GM12878 (cell line): ENCODE data around the gene SPAST. TPM values are rescaled to one million over a fixed set of nuclear protein-coding genes. Genes with fewer than 3 reads are reported as not detected.

Experiments
- ASH2L ChIP-seq: fragments of 300-600, 200-600 bp; sonication (generic); IDR thresholded peaks from 2 replicates; pipeline ENCODE4 v1.6.1; 2017; ENCODE audit warnings: low read depth, mild to moderate bottlenecking, borderline replicate concordance
- BACH1 ChIP-seq: fragments of 450-650 bp; IDR thresholded peaks from 2 replicates; pipeline ENCODE4 v1.6.1; 2017; ENCODE audit warnings: mild to moderate bottlenecking, borderline replicate concordance
- CEBPB ChIP-seq, 2 experiments: fragments of 150-350 bp in 1 of 2; IDR thresholded peaks; 2 replicates each; pipeline ENCODE4 v1.6.1; 2012 to 2014; ENCODE audit warnings: low read depth in 2 of 2, low read length in 2 of 2, borderline replicate concordance in 1 of 2, inconsistent platforms in 1 of 2
- CHD2 ChIP-seq: IDR thresholded peaks from 2 replicates; pipeline ENCODE4 v1.6.1; 2011; ENCODE audit warnings: low read depth, low read length, improper control_type of control experiment, borderline replicate concordance
- E2F4 ChIP-seq: IDR thresholded peaks from 2 replicates; pipeline ENCODE4 v1.6.1; 2012; ENCODE audit warnings: low read depth, low read length, improper control_type of control experiment
- FOXM1 ChIP-seq: IDR thresholded peaks from 2 replicates; pipeline ENCODE4 v1.6.1; 2012; ENCODE audit warnings: low read depth, mild to moderate bottlenecking, inconsistent platforms, low read length, moderate library complexity
- HDAC2 ChIP-seq: fragments of 200-600 bp; sonication (generic); IDR thresholded peaks from 2 replicates; pipeline ENCODE4 v1.6.1; 2017
- JUNB ChIP-seq: IDR thresholded peaks from 2 replicates; pipeline ENCODE4 v1.6.1; 2016; ENCODE audit warnings: antibody characterized with exemption, mild to moderate bottlenecking
- KDM1A ChIP-seq: fragments of 200-600 bp; sonication (generic); IDR thresholded peaks from 2 replicates; pipeline ENCODE4 v1.6.1; 2016; ENCODE audit warnings: borderline replicate concordance
- KLF5 ChIP-seq: fragments of 450-650 bp; IDR thresholded peaks from 2 replicates; pipeline ENCODE4 v1.6.1; 2014; ENCODE audit warnings: mild to moderate bottlenecking; ENCODE audit not compliant: partially characterized antibody
- NBN ChIP-seq: fragments of 450-650 bp; IDR thresholded peaks from 2 replicates; pipeline ENCODE4 v1.6.1; 2016
- PAX5 ChIP-seq: IDR thresholded peaks from 2 replicates; pipeline ENCODE4 v1.6.1; 2011; ENCODE audit warnings: low read depth, low read length, borderline replicate concordance
- POLR2AphosphoS2 ChIP-seq: IDR thresholded peaks from 2 replicates; pipeline ENCODE4 v1.6.1; 2011; ENCODE audit warnings: low read depth, mild to moderate bottlenecking, low read length, improper control_type of control experiment, moderate library complexity
- PRDM15 ChIP-seq: fragments of 450-650 bp; formaldehyde crosslinking; IDR thresholded peaks from 2 replicates; pipeline ENCODE4 v1.4.0; 2020; ENCODE audit warnings: mild to moderate bottlenecking, moderate library complexity
- SMARCA5 ChIP-seq: fragments of 450-650 bp; IDR thresholded peaks from 2 replicates; pipeline ENCODE4 v1.6.1; 2017; ENCODE audit warnings: mild to moderate bottlenecking
- SPI1 ChIP-seq: IDR thresholded peaks from 2 replicates; pipeline ENCODE4 v1.6.1; 2011; ENCODE audit warnings: low read depth, mild to moderate bottlenecking, low read length, moderate library complexity, borderline replicate concordance; ENCODE audit not compliant: insufficient read depth
- STAT1 ChIP-seq: fragments of 450-650 bp; conservative IDR thresholded peaks from 2 replicates; pipeline ENCODE4 v1.6.1; 2014; ENCODE audit warnings: antibody characterized with exemption, mild to moderate bottlenecking
- STAT3 ChIP-seq: IDR thresholded peaks from 2 replicates; pipeline ENCODE4 v1.6.1; 2011; ENCODE audit warnings: low read depth, low read length, improper control_type of control experiment
- SUZ12 ChIP-seq: fragments of 200-600 bp; sonication (generic); IDR thresholded peaks from one replicate; pipeline ENCODE4 v1.6.1; 2018; ENCODE audit warnings: antibody characterized with exemption, mild to moderate bottlenecking; ENCODE audit not compliant: unreplicated experiment
- TARDBP ChIP-seq: IDR thresholded peaks from 2 replicates; pipeline ENCODE4 v1.6.1; 2016; ENCODE audit warnings: borderline replicate concordance
- polyA plus RNA-seq, 11 experiments: library from polyadenylated mRNA; depleted of rRNA in 4 of 11; unstranded in 6 of 11; stranded (reverse) in 5 of 11; fragments of >200 nt; fragmentation: Nextera tagmentation in 4 of 11; fragmentation: Illumina TruSeq in 1 of 11; extraction: Ambion mirVana in 4 of 11; extraction: Trizol in 1 of 11; gene quantifications; 1 replicate in 1 of 11; 2 replicates in 10 of 11; pipeline versions ENCODE4 v1.2.1 to v1.2.3, GENCODE V29; 2011 to 2016; ENCODE audit warnings: inconsistent platforms in 2 of 11, missing spikeins in 2 of 11, low read depth in 1 of 11
- total RNA-seq, 4 experiments: library from RNA; depleted of rRNA in 3 of 4; stranded (reverse); fragments of >200 nt in 3 of 4; fragmentation: Illumina TruSeq in 1 of 4; extraction: Trizol in 1 of 4; gene quantifications; 2 replicates each; pipeline versions ENCODE4 v1.2.1 to v1.2.3, GENCODE V29; 2013 to 2021
- TF ChIP-seq, protein P1 (sequence below): fragments of 450-650 bp; IDR thresholded peaks from 2 replicates; pipeline ENCODE4 v1.6.1; 2016; ENCODE audit warnings: mild to moderate bottlenecking
- TF ChIP-seq, protein P2 (sequence below): IDR thresholded peaks from 2 replicates; pipeline ENCODE4 v1.6.1; 2012; ENCODE audit warnings: low read length, inconsistent platforms
- TF ChIP-seq, protein P3 (sequence below): IDR thresholded peaks from 2 replicates; pipeline ENCODE4 v1.6.1; 2011; ENCODE audit warnings: low read depth, mild to moderate bottlenecking, low read length, moderate library complexity, borderline replicate concordance; ENCODE audit errors: extremely low read depth

The SPAST gene
- total and polyA plus RNA-seq, 10 of the 15 experiments (the other 5 are each of a cell fraction or from before 2014, with no cell fraction given) = 4.3 to 21.3 (median 10.0) TPM

DNA sequence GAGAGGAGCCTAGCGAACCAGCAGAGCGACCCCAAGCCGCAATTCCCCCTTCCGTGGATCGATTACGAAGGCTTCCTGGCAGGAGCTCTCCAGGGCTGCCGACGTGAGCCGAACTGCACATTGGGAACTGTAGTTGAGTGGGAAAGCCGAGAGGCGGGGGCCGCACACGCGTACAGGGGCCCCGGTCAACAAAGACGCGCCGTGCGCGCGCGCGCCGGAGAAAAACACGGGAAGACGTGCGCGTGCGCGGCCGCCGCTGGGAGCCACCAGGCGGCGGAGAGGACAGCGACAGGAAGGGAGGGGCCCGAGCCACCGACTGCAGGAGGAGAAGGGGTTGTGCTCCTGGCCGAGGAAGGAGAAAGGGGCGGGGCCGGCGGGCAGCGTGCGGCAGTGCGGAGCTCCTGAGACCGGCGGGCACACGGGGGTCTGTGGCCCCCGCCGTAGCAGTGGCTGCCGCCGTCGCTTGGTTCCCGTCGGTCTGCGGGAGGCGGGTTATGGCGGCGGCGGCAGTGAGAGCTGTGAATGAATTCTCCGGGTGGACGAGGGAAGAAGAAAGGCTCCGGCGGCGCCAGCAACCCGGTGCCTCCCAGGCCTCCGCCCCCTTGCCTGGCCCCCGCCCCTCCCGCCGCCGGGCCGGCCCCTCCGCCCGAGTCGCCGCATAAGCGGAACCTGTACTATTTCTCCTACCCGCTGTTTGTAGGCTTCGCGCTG lies at the start of gene SPAST (continued):
- TF ChIP-seq E2F4 (no peak), CEBPB (IDR thresholded peaks at IDR 0.05; ENCODE audit: borderline replicate concordance in 1 of 2, low read depth in 2 of 2, low read length in 2 of 2) (no peak), FOXM1 (no peak), PRDM15 (CRISPR knock-in tag) (no peak), SPI1 (0 out of 2 replicates have a peak, but pooled peaks have one; percentile 1), HDAC2 (no peak), PAX5 (peak; percentile 45; the same call in 1 of the 2 replicates), CHD2 (peak; percentile 12; the same call in 1 of the 2 replicates), NBN (peak; percentile 32; the same call in 1 of the 2 replicates), KLF5 (peak; percentile 88), BACH1 (no peak), POLR2AphosphoS2 (0 out of 2 replicates have a peak, but pooled peaks have one; percentile 78), SUZ12 (no peak), STAT1 (no peak), ASH2L (no peak), SMARCA5 (no peak), TARDBP (peak; percentile 59; the same call in 1 of the 2 replicates), KDM1A (no peak), STAT3 (no peak), JUNB (no peak)
- TF ChIP-seq, protein P1, sequence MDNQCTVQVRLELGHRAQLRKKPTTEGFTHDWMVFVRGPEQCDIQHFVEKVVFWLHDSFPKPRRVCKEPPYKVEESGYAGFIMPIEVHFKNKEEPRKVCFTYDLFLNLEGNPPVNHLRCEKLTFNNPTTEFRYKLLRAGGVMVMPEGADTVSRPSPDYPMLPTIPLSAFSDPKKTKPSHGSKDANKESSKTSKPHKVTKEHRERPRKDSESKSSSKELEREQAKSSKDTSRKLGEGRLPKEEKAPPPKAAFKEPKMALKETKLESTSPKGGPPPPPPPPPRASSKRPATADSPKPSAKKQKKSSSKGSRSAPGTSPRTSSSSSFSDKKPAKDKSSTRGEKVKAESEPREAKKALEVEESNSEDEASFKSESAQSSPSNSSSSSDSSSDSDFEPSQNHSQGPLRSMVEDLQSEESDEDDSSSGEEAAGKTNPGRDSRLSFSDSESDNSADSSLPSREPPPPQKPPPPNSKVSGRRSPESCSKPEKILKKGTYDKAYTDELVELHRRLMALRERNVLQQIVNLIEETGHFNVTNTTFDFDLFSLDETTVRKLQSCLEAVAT = peak; percentile 100
- TF ChIP-seq, protein P2, sequence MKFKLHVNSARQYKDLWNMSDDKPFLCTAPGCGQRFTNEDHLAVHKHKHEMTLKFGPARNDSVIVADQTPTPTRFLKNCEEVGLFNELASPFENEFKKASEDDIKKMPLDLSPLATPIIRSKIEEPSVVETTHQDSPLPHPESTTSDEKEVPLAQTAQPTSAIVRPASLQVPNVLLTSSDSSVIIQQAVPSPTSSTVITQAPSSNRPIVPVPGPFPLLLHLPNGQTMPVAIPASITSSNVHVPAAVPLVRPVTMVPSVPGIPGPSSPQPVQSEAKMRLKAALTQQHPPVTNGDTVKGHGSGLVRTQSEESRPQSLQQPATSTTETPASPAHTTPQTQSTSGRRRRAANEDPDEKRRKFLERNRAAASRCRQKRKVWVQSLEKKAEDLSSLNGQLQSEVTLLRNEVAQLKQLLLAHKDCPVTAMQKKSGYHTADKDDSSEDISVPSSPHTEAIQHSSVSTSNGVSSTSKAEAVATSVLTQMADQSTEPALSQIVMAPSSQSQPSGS = no peak
- TF ChIP-seq, protein P3, sequence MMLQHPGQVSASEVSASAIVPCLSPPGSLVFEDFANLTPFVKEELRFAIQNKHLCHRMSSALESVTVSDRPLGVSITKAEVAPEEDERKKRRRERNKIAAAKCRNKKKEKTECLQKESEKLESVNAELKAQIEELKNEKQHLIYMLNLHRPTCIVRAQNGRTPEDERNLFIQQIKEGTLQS = no peak
